ENCODE data around the gene HIVEP2. TPM values are rescaled to one million over a fixed set of nuclear protein-coding genes. Genes with fewer than 3 reads are reported as not detected.

Gene HIVEP2
- total and polyA plus RNA-seq, 2 donors (not counting 1 experiment from before 2014, with no cell fraction given): 5.8 to 31.9 TPM

DNA sequence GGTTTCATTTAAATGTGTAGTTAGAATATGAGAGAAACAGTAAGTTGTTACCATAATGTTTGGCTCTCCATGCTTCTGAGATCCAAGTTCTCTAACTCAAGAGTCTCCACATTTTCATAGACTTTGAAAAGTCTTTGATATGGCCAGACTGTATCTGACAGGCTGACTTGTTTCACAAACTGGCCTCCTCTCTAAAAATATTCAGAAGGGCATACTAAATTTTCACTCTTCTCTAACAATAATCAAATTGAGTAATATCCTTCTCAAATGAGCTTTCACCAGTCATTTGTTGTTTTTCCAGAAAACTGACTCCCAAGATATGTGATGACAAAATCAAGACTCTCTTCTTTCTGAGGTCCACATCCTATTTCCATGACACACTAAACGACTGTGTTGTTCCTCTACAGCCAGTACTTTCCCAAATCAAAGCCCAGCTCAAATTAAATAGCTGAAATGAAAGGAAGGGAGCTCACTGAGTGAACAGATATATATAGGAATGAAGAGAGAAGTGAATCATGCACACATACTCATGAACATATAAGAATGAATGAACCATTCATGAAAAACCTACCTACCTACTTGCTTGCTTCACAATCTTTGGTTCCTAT lies 15.1 kb downstream of the HIVEP2 start:
- ChIA-PET POLR2A (no interaction called here), CTCF (interaction anchor here (1.0 to 1.8 kb wide), 4 partner anchors 9 to 233 kb away, joined by 3 to 5 read pairs (median 3); no protein-coding TSS in a partner anchor)
- ATAC-seq (ENCODE audit: low read depth): no peak
- no peaks in the 10 kb centered on the region for H3K27me3 Mint-ChIP-seq
- no peak for DNase-seq
- H2AFZ ChIP-seq (ENCODE audit: insufficient read depth, low read depth, low read length, poor library complexity, severe bottlenecking): no peak overlapping the region
- H3K27me3 ChIP-seq (replicated peaks in 1 of 4; ENCODE audit: control extremely low read depth in 1 of 4, control insufficient read depth in 3 of 4, insufficient read depth in 4 of 4, low read length in 3 of 4): no peaks in the 10 kb centered on the region
- H3K4me3 Mint-ChIP-seq: peak overlapping the region; percentile 9
- intact Hi-C loops (cut with micrococcal nuclease): loop anchor here (5.0 kb wide), 2 partner anchors 88 to 97 kb away; no protein-coding TSS in a partner anchor
- peaks cover 37 to 64% of the 10 kb centered on the region in 2 donors for H3K4me1 ChIP-seq (ENCODE audit: control insufficient read depth in 2 of 2, insufficient read depth in 2 of 2, low read length in 2 of 2)
- H3K79me2 ChIP-seq (ENCODE audit: control insufficient read depth, insufficient read depth, low read length): peaks cover 97% of the 10 kb centered on the region
- peak overlapping the region; percentile 79 for H3K27ac Mint-ChIP-seq
- no peaks in the 10 kb centered on the region for H3K36me3 ChIP-seq (replicated peaks in 1 of 2; ENCODE audit: control extremely low read depth in 1 of 2, control insufficient read depth in 1 of 2, extremely low read depth in 1 of 2, insufficient read depth in 2 of 2, low read length in 1 of 2)
- no peak overlapping the region for H3K9ac ChIP-seq (ENCODE audit: low read length)
- TF ChIP-seq, protein P1, sequence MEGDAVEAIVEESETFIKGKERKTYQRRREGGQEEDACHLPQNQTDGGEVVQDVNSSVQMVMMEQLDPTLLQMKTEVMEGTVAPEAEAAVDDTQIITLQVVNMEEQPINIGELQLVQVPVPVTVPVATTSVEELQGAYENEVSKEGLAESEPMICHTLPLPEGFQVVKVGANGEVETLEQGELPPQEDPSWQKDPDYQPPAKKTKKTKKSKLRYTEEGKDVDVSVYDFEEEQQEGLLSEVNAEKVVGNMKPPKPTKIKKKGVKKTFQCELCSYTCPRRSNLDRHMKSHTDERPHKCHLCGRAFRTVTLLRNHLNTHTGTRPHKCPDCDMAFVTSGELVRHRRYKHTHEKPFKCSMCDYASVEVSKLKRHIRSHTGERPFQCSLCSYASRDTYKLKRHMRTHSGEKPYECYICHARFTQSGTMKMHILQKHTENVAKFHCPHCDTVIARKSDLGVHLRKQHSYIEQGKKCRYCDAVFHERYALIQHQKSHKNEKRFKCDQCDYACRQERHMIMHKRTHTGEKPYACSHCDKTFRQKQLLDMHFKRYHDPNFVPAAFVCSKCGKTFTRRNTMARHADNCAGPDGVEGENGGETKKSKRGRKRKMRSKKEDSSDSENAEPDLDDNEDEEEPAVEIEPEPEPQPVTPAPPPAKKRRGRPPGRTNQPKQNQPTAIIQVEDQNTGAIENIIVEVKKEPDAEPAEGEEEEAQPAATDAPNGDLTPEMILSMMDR (IDR thresholded peaks at IDR 0.05): no peak
- no peak for TF ChIP-seq EZH2 (IDR thresholded peaks at IDR 0.05; ENCODE audit: borderline replicate concordance, insufficient read depth, low read depth, low read length, poor library complexity, severe bottlenecking)
- H4K20me1 ChIP-seq (ENCODE audit: control insufficient read depth, insufficient read depth, low read length, poor library complexity, severe bottlenecking): no peaks in the 10 kb centered on the region
- H3K27ac ChIP-seq (ENCODE audit: low read length in 2 of 2): peak overlapping the region in 1 of 2 donors; percentile 63
- H3K4me3 ChIP-seq (ENCODE audit: control extremely low read depth in 1 of 5, extremely low read depth in 1 of 5, insufficient read depth in 1 of 5, low read depth in 2 of 5, low read length in 4 of 5): no peak overlapping the region
- H3K9me3 ChIP-seq (ENCODE audit: control extremely low read depth in 1 of 3, control insufficient read depth in 2 of 3, insufficient read depth in 1 of 3, low read length in 2 of 3): no peaks in the 10 kb centered on the region
- H3K9me3 Mint-ChIP-seq (ENCODE audit: insufficient read depth): no peaks in the 10 kb centered on the region
- no CpG with 5 or more reads among the region's 1 CpG for WGBS (ENCODE audit: insufficient coverage)
- peak overlapping the region; percentile 7 for H3K4me2 ChIP-seq (replicated peaks; ENCODE audit: low read depth, low read length, poor library complexity, severe bottlenecking)
- peaks cover 78% of the 10 kb centered on the region for H3K4me1 Mint-ChIP-seq

DNA sequence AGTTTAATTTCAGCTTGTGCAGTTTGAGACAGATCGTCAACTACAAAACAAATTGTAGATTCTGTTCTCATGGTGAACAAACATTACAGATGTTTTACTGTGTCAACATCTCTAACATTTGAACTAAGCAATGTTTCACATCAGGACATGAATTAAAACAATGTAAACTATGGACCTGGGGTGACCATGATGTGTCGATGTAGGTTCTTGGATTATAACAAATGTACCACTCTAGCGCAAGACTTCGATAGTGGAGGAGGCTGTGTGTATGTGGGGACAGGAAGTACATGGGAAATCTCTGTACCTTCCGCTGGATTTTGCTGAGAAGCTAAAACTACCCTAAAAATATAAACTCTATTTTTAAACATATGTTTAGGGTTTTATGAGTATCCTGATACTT lies 17.1 kb downstream of the HIVEP2 start:
- TF ChIP-seq, protein P1 (IDR thresholded peaks at IDR 0.05): no peak
- TF ChIP-seq EZH2 (IDR thresholded peaks at IDR 0.05; ENCODE audit: borderline replicate concordance, insufficient read depth, low read depth, low read length, poor library complexity, severe bottlenecking): no peak
- ATAC-seq (ENCODE audit: low read depth) (no peak), DNase-seq (peak; percentile 44)
- H3K27ac ChIP-seq (ENCODE audit: low read length in 2 of 2): peak overlapping the region; percentile 98
- no peaks in the 10 kb centered on the region for H4K20me1 ChIP-seq (ENCODE audit: control insufficient read depth, insufficient read depth, low read length, poor library complexity, severe bottlenecking)
- peak overlapping the region; percentile 96 for H3K27ac Mint-ChIP-seq
- H3K79me2 ChIP-seq (ENCODE audit: control insufficient read depth, insufficient read depth, low read length): peaks cover 95% of the 10 kb centered on the region
- CTCF ChIA-PET: interaction anchor here (1.2 to 3.3 kb wide), 8 partner anchors 8 to 181 kb away, joined by 3 to 11 read pairs (median 6); no protein-coding TSS in a partner anchor
- no peaks in the 10 kb centered on the region for H3K27me3 Mint-ChIP-seq
- peak overlapping the region; percentile 91 for H3K4me2 ChIP-seq (replicated peaks; ENCODE audit: low read depth, low read length, poor library complexity, severe bottlenecking)
- H3K4me1 ChIP-seq (ENCODE audit: control insufficient read depth in 2 of 2, insufficient read depth in 2 of 2, low read length in 2 of 2): peaks cover 22 to 44% of the 10 kb centered on the region in 2 donors
- peaks cover 60% of the 10 kb centered on the region for H3K4me1 Mint-ChIP-seq
- no peaks in the 10 kb centered on the region for H3K9me3 ChIP-seq (ENCODE audit: control extremely low read depth in 1 of 3, control insufficient read depth in 2 of 3, insufficient read depth in 1 of 3, low read length in 2 of 3)
- H2AFZ ChIP-seq (ENCODE audit: insufficient read depth, low read depth, low read length, poor library complexity, severe bottlenecking): peak overlapping the region; percentile 13
- peak overlapping the region; percentile 93 for H3K9ac ChIP-seq (ENCODE audit: low read length)
- POLR2A ChIA-PET: interaction anchor here (1.3 to 3.2 kb wide), 3 partner anchors 8 to 18 kb away, joined by 3 to 21 read pairs (median 7); partner anchors contain the start of gene HIVEP2
- no peaks in the 10 kb centered on the region for H3K9me3 Mint-ChIP-seq (ENCODE audit: insufficient read depth)
- H3K4me3 ChIP-seq (ENCODE audit: control extremely low read depth in 1 of 5, extremely low read depth in 1 of 5, insufficient read depth in 1 of 5, low read depth in 2 of 5, low read length in 4 of 5): peak overlapping the region in 4 of 5 experiments; percentile 58 to 94 (median 81)
- intact Hi-C loops (cut with micrococcal nuclease): loop anchor here (1.0 to 5.0 kb wide), 3 partner anchors 7 to 99 kb away; no protein-coding TSS in a partner anchor
- H3K36me3 ChIP-seq (replicated peaks in 1 of 2; ENCODE audit: control extremely low read depth in 1 of 2, control insufficient read depth in 1 of 2, extremely low read depth in 1 of 2, insufficient read depth in 2 of 2, low read length in 1 of 2): no peaks in the 10 kb centered on the region
- WGBS (ENCODE audit: insufficient coverage): no CpG with 5 or more reads among the region's 5 CpGs
- H3K4me3 Mint-ChIP-seq: peak overlapping the region; percentile 98
- no peaks in the 10 kb centered on the region for H3K27me3 ChIP-seq (replicated peaks in 1 of 4; ENCODE audit: control extremely low read depth in 1 of 4, control insufficient read depth in 3 of 4, insufficient read depth in 4 of 4, low read length in 3 of 4)
